Activated T-cell treated with anti-CD3 and anti-CD28 coated beads, Interleukin-2, amount 50 U/mL, for 72 hours (primary cell): ENCODE data around the gene ARHGAP10. TPM values are rescaled to one million over a fixed set of nuclear protein-coding genes. Genes with fewer than 3 reads are reported as not detected.
A peak's percentile ranks its signal among the peaks of the same experiment; 100 is the strongest.
"Not testable (repeated sequence)": the region's sequence is repeated elsewhere in the genome, so short reads cannot be mapped to it uniquely, and the experiment has no call there.

Experiments
- ATAC-seq, 2 donors: fragments of 150-1000 bp; cut with Tn5 transposase; replicated peaks in 1 of 2; 2 replicates each; pipeline ENCODE4 v1.10.0; 2021; ENCODE audit warnings: moderate library complexity in 2 of 2, mild to moderate bottlenecking in 1 of 2
- DNase-seq, 2 donors: peaks; one replicate each; pipeline ENCODE4 v3.0.0; 2021 to 2022; ENCODE audit warnings: mixed read lengths in 1 of 2
- H3K27ac Mint-ChIP-seq: one replicate; pipeline ENCODE4 v1.8.0; 2022; ENCODE audit warnings: mild to moderate bottlenecking, moderate library complexity, mixed read lengths
- H3K27me3 Mint-ChIP-seq: one replicate; pipeline ENCODE4 v1.8.0; 2022; ENCODE audit warnings: low read depth, mixed read lengths
- H3K36me3 Mint-ChIP-seq, 2 donors: one replicate each; pipeline ENCODE4 v1.8.0; 2022; ENCODE audit warnings: mixed read lengths in 2 of 2, mild to moderate bottlenecking in 1 of 2; ENCODE audit not compliant: insufficient read depth in 2 of 2
- H3K4me1 Mint-ChIP-seq: one replicate; pipeline ENCODE4 v1.8.0; 2022; ENCODE audit warnings: low read depth, mixed read lengths
- H3K4me3 Mint-ChIP-seq, 2 donors: one replicate each; pipeline ENCODE4 v1.8.0; 2022; ENCODE audit warnings: mild to moderate bottlenecking in 2 of 2, mixed read lengths in 2 of 2, moderate library complexity in 2 of 2
- H3K9me3 Mint-ChIP-seq, 2 donors: one replicate each; pipeline ENCODE4 v1.8.0; 2022; ENCODE audit warnings: mixed read lengths in 2 of 2
- total RNA-seq, 2 donors: library from RNA; stranded (reverse); gene quantifications; one replicate each; pipeline ENCODE4 v1.2.3, GENCODE V29; 2022

The ARHGAP10 gene
- total RNA-seq, 2 donors from 2014 or later = 9.3 to 12.4 TPM

- peak; percentile 45 to 83 for ATAC-seq
- Mint-ChIP-seq H3K4me1 (peaks cover 21% of the 10 kb centered on the region), H3K27me3 (no peaks in the 10 kb centered on the region), H3K27ac (no peak overlapping the region), H3K4me3 (no peak overlapping the region), H3K9me3 (peaks cover 0 to 3% of the 10 kb centered on the region in 2 donors), H3K36me3 (no peaks in the 10 kb centered on the region)
- DNase-seq = no peak
Measured at GRCh38 chr4:147981305-147981704, 249.4 kb downstream of the ARHGAP10 start.

- H3K9me3 Mint-ChIP-seq = no peaks in the 10 kb centered on the region
- H3K4me3 Mint-ChIP-seq = no peak overlapping the region
- H3K27ac Mint-ChIP-seq = no peak overlapping the region
- ATAC-seq (peak in 1 of 2 donors; percentile 45), DNase-seq (peak; percentile 4 to 11)
- H3K36me3 Mint-ChIP-seq = no peaks in the 10 kb centered on the region
- H3K4me1 Mint-ChIP-seq = peaks cover 15% of the 10 kb centered on the region
- H3K27me3 Mint-ChIP-seq = no peaks in the 10 kb centered on the region
Measured at GRCh38 chr4:147984065-147984777, 252.3 kb downstream of the ARHGAP10 start.

- ATAC-seq (no peak), DNase-seq (no peak)
- Mint-ChIP-seq H3K27me3 (no peaks in the 10 kb centered on the region), H3K36me3 (no peaks in the 10 kb centered on the region), H3K4me3 (no peak overlapping the region), H3K9me3 (no peaks in the 10 kb centered on the region), H3K27ac (no peak overlapping the region), H3K4me1 (peaks cover 15% of the 10 kb centered on the region)
Measured at GRCh38 chr4:147984778-147985138, 252.9 kb downstream of the ARHGAP10 start.

DNA sequence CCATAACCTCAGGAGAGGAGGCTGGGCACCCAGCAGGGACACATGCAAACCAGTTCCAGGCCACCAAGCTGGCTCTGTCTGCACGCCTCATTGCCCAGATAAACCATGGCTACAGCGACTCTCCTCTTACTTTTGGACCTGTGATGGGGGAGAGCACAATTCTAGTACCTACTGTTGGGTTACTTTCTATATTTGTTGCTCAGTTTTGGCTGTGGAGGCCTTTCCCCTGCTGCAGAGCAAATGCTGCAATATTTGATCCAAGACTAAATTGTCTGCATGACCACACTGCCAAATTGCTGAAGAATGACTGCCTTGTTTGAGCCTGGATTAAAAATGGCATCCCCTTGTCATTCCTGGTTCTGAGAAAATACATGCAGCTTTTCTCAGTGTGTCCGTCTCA, 253.5 kb downstream of the ARHGAP10 start:
- no peaks in the 10 kb centered on the region for H3K9me3 Mint-ChIP-seq
- H3K27ac Mint-ChIP-seq = no peak overlapping the region
- no peaks in the 10 kb centered on the region for H3K27me3 Mint-ChIP-seq
- H3K36me3 Mint-ChIP-seq = no peaks in the 10 kb centered on the region
- no peak overlapping the region for H3K4me3 Mint-ChIP-seq
- ATAC-seq (no peak), DNase-seq (no peak)
- peaks cover 15% of the 10 kb centered on the region for H3K4me1 Mint-ChIP-seq

- no peak overlapping the region for H3K27ac Mint-ChIP-seq
- H3K9me3 Mint-ChIP-seq = no peaks in the 10 kb centered on the region
- H3K36me3 Mint-ChIP-seq = no peaks in the 10 kb centered on the region
- H3K4me3 Mint-ChIP-seq = no peak overlapping the region
- no peaks in the 10 kb centered on the region for H3K4me1 Mint-ChIP-seq
- no peak for ATAC-seq
- no peaks in the 10 kb centered on the region for H3K27me3 Mint-ChIP-seq
- no peak for DNase-seq
Measured at GRCh38 chr4:147987252-147987651, 255.4 kb downstream of the ARHGAP10 start.

GRCh38 chr4:147991543-147992283, 259.8 kb downstream of the ARHGAP10 start:
- DNase-seq = no peak
- Mint-ChIP-seq H3K4me1 (no peaks in the 10 kb centered on the region), H3K27me3 (no peaks in the 10 kb centered on the region), H3K36me3 (no peaks in the 10 kb centered on the region), H3K27ac (no peak overlapping the region), H3K9me3 (no peaks in the 10 kb centered on the region), H3K4me3 (no peak overlapping the region)
- no peak for ATAC-seq

GRCh38 chr4:147994076-147994475, 262.2 kb downstream of the ARHGAP10 start:
- Mint-ChIP-seq H3K36me3 (peaks cover 0 to 3% of the 10 kb centered on the region in 2 donors), H3K27ac (no peak overlapping the region), H3K4me3 (no peak overlapping the region), H3K9me3 (no peaks in the 10 kb centered on the region), H3K27me3 (no peaks in the 10 kb centered on the region), H3K4me1 (no peaks in the 10 kb centered on the region)
- no peak for ATAC-seq
- no peak for DNase-seq

- ATAC-seq (no peak), DNase-seq (no peak)
- H3K36me3 Mint-ChIP-seq = peaks cover 1 to 3% of the 10 kb centered on the region in 2 donors
- H3K4me3 Mint-ChIP-seq = no peak overlapping the region
- H3K9me3 Mint-ChIP-seq = no peaks in the 10 kb centered on the region
- H3K27me3 Mint-ChIP-seq = no peaks in the 10 kb centered on the region
- H3K4me1 Mint-ChIP-seq = no peaks in the 10 kb centered on the region
- no peak overlapping the region for H3K27ac Mint-ChIP-seq
Measured at GRCh38 chr4:147994491-147995385, 262.9 kb downstream of the ARHGAP10 start.

- Mint-ChIP-seq H3K4me1 (no peaks in the 10 kb centered on the region), H3K9me3 (peaks cover 0 to 3% of the 10 kb centered on the region in 2 donors), H3K27me3 (no peaks in the 10 kb centered on the region), H3K27ac (no peak overlapping the region), H3K4me3 (no peak overlapping the region), H3K36me3 (peaks cover 3 to 6% of the 10 kb centered on the region in 2 donors)
- ATAC-seq (no peak), DNase-seq (no peak)
Measured at GRCh38 chr4:147996859-147997258, 265.0 kb downstream of the ARHGAP10 start.

DNA sequence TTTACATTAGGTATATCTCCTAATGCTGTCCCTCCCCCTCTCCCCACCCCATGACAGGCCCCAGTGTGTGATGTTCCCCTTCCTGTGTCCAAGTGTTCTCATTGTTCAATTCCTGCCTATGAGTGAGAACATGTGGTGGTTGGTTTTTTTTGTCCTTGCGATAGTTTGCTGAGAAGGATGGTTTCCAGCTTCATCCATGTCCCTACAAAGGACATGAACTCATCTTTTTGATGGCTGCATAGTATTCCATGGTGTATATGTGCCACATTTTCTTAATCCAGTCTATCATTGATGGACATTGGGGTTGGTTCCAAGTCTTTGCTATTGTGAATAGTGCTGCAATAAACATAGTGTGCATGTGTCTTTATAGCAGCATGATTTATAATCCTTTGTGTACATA, 268.1 kb downstream of the ARHGAP10 start:
- H3K4me1 Mint-ChIP-seq = peaks cover 11% of the 10 kb centered on the region
- ATAC-seq, DNase-seq, H3K4me3 Mint-ChIP-seq, H3K27ac Mint-ChIP-seq, H3K27me3 Mint-ChIP-seq, H3K9me3 Mint-ChIP-seq, H3K36me3 Mint-ChIP-seq: not testable (repeated sequence)

DNA sequence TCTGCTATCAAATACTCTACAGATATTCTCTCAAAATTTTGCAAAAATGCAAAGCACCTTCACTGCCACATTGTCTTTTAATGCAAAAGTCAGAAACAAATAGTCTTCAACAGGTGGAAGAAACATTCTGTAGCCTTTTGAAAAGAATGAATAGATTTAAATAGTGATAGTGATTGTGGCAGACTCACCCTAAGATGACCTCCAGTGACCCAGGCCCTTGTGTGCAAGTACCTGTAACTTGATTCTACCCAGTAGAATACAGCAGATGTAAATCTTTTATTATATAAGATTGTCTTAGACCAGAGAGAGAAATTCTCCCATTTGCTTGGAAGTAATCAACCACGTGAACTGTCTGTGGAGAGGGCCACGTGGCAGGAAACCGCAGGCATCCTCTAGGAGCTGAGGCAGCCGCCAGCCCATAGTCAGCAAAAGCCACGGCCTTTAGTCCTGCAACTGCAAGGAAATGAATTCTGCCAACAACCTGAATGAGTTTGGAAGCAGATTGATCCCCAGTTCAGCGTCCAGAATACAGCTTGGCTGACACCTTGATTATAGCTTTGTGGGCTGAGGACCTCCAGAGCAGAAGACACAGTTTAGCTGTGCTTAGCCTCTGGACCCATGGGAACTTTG, 272.5 kb downstream of the ARHGAP10 start:
- Mint-ChIP-seq H3K27me3 (no peaks in the 10 kb centered on the region), H3K4me1 (peaks cover 11% of the 10 kb centered on the region), H3K4me3 (no peak overlapping the region), H3K36me3 (peaks cover 4 to 9% of the 10 kb centered on the region in 2 donors), H3K9me3 (peaks cover 0 to 3% of the 10 kb centered on the region in 2 donors), H3K27ac (no peak overlapping the region)
- DNase-seq (no peak), ATAC-seq (no peak)

- Mint-ChIP-seq H3K27me3 (no peaks in the 10 kb centered on the region), H3K36me3 (peaks cover 4 to 8% of the 10 kb centered on the region in 2 donors), H3K9me3 (no peaks in the 10 kb centered on the region), H3K4me1 (peaks cover 11% of the 10 kb centered on the region), H3K4me3 (no peak overlapping the region), H3K27ac (no peak overlapping the region)
- ATAC-seq (no peak), DNase-seq (no peak)
Measured at GRCh38 chr4:148006001-148006400, 274.1 kb downstream of the ARHGAP10 start.
